ENCODE measurements around the gene DENND4A.
"Not testable (repeated sequence)": the region's sequence is repeated elsewhere in the genome, so short reads cannot be mapped to it uniquely, and the experiment has no call there.

Gene DENND4A

DNA sequence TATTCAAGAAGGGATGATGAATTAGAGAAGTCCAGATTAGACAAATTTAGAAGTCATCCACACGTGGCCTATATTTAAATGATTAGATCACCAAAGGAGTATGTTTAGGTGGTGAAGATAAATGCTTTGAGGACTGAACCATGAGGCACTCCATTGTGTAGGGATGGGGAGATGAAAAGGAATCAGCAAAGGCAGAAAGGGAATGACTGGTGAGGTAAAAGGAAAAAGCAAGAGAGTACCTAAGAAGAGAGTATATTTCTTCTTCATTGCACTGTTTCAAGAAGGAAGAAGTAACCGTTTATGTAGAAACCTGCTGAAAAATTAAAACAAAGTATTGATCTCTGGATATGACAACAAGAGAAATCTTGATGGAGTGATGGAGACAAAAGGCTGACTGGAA lies 40.7 kb downstream of the DENND4A start:
- DNase-seq: no peak

DNA sequence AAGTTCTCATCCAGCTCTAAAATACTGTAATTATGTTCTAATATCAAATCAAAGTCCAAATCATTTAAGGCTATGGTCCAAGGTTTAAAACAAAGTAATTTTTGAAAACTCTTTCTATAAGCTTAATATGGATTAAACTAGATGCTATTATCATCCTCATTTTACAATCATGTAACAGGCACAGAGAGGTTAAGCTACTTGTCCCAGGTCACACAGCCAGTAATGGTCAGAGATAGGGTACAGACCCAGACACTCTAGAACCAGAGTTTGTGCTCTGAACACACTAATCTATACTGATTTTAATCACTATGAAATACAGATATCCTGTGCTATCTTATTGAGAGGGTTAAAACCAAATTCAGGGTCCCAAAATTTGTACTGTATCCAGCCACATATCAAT lies 44.8 kb downstream of the DENND4A start:
- no peak for DNase-seq

DNA sequence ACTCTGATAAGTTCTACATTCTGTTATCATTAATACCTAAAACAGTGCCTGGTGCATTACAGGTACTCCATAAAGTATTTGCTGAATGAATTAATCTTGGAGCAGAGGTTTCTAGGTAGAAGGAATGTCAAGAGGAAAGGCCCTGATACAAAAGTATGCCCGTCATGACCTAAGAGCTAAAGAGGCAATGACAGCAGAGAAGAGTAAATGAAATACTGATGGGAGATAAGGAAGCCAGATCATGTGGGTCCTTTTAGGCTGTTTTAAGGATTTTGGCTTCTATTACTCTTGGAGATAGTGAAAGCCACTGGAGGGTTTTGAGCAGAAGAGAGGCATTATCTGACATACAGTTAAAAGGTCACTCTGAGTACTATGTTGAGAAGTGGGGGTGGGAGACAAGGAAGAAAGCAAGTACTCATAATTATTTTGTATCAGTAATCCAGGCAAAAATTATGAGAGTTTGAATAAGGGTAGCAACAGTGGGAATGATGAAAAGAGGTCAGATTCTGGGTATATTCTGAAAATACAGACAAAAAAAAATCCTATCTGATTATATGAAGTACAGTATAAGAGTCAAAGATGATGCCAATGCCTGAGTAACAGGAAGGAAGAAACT lies 48.3 kb downstream of the DENND4A start:
- DNase-seq: no peak

DNA sequence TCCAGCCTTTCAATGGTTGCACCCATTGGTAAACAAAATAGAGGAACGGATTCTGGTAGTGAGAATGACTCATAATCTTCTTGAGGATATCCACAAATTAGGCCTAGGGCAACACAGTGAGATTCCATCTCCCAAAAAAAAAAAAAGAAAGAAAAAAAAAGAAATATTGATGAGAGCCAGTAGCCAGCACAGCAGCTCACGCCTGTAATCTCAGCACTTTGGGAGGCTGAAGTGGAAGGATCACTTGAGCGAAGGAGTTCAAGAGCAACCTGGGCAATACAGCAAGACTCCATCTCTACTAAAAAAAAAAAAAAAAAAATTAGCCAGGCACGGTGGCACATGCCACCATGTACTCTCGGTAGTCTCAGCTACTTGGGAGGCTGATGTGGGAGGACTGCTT lies 51.9 kb downstream of the DENND4A start:
- DNase-seq: no peak

DNA sequence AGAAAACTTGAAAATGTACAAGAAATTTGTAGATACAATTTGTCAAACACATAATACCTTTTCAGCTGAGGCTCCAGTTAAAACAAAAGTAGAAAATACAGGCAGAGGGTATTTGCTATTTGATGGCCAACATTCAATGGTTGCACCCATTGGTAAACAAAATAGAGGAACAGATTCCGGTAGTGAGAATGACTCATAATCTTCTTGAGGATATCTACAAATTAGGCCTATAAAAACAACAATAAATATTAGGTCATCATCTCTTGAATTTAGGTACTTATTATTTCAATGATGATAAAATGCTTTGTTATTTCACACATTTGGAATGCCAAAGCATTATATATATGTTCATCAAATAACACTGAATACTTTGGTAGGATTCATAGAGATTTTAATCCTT lies 53.4 kb downstream of the DENND4A start:
- DNase-seq: no peak

DNA sequence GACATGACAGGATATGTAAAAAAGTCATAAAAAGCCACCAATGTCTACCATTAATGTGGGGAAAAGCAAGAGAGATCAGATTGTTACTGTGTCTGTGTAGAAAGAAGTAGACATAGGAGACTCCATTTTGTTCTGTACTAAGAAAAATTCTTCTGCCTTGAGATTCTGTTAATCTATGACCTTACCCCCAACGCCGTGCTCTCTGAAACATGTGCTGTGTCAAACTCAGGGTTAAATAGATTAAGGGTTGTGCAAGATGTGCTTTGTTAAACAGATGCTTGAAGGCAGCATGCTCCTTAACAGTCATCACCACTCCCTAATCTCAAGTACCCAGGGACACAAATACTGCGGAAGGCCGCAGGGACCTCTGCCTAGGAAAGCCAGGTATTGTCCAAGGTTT lies 58.5 kb downstream of the DENND4A start:
- DNase-seq: not testable (repeated sequence)

DNA sequence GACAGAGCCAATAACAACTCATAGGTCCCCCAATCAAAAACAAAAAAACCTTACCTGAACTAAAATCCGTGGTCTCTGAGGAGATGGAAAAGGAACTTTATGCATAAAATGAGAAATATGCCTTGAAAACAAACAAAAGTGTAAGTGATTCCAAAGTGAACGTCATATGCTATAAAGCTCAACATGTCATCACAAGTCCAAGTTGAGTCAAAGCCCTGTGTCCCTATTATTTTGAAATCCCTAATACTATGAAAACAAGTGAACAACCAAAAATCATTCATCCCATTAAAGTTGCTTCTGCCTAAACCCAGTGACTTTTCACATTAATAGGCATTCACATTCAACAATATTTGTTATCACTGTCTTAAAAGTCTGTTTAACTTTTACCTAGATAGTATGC lies 59.4 kb downstream of the DENND4A start:
- DNase-seq: no peak

DNA sequence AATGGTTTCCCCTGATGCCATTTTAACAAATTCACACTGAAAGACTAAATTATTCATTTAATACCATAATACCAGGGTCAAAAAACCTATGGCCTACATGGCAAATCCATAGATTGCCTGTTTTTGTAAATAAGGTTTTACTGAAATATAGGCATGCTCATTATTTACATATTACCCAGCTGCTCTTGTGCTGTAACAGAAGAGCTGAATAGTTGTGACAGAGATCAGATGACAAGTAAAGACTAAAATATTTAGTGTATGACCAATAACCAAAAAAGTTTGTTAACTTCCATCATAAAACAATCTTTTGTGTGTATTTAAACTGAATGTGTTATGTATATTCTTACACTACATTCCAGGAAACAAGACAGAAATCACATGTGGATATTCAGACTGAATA lies 60.2 kb downstream of the DENND4A start:
- no peak for DNase-seq

DNA sequence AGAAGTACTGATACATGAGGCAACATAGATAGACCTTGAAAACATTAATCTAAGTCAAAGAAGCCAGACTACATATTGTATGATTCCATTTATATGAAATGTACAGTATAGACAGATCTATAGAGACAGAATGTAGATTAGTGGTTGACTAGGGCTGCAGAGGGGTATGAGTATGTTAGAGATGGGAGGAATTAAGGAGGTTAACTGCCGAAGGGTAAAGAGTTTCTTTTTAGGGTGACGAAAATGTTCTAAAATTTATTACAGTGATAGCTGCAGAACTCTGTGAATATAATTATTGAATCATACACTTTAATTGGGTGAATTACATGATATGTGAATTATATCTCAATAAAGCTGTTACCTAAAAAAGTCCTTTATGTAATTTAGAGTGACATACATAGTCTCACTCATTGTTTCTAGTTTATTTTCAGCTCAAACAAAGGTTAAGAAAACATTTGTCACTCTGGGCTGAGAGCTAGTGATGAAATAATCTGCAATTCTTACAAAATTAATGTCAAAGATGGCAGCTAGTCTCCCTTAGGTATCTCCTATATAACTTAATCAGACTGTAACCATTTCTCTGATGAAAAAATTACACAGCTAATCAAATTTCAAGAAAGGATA lies 61.4 kb downstream of the DENND4A start:
- DNase-seq: no peak

DNA sequence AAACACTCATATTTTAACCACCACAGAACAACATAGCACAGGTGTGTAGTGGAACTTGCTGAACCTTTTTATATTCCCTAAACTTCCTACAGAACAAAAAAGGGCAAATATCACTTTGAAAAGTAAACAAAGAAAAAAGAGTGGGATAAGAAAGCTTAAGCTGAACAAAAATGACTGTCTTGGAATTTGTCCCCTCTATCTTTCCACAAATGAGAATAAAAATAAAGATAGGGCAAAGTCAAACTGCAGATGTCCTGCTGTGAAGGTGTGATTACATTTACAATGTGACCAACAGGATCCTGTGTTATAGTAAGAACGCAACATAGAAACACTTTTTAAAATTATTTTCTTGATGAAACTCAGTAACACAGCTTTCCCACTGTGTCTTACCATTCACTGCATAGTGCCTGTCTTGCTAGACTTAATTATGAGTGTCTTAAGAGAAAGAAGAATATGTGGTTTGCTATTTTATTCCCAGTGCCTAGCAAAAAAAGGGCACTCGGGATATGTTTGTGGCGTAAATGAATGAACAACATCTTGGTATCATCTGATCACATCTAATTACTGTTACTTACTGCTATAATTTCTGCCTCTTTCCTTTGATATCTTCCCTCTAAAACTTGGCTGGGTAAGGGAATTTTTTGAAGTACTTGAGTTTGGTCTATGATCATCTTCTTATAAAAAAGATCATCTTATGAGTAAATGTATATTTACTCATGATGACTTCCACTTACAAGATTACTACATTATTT lies 67.5 kb downstream of the DENND4A start:
- DNase-seq: no peak

DNA sequence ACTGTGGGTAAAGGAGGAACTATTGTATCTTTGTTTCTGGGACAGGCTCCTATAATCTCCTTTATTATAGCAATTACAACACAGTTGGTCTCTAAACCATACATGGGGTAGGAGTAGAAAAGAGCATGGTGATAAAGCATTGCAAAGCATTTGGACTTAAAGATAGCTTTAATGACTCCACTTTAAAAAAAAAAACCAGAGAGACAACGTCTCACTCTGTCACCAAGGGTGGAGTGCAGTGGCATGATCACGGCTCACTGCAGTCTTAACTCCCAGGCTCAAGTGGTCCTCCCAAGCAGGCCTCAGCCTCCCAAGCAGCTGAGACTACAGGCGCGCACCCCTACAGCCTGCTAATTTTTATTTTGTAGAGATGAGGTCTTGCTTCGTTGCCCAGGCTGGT lies 68.2 kb downstream of the DENND4A start:
- DNase-seq: no peak

DNA sequence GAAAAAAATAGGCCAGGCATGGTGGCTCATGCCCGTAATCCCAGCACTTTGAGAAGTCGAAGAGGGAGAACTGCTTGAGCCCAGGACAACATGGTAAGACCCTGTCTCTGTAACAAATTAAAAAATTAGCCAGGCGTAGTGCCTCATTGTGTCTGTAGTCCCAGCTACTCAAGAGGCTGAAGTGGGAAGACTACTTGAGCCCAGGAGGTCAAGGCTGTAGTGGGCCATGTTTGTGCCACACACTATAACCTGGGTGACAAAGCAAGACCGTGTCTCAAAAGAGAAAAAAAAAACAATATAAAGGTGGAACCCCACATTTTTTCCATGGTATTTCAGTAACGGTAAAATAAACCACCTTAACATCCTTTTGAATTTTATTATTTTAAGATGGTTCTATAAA lies 69.9 kb downstream of the DENND4A start:
- no peak for DNase-seq

DNA sequence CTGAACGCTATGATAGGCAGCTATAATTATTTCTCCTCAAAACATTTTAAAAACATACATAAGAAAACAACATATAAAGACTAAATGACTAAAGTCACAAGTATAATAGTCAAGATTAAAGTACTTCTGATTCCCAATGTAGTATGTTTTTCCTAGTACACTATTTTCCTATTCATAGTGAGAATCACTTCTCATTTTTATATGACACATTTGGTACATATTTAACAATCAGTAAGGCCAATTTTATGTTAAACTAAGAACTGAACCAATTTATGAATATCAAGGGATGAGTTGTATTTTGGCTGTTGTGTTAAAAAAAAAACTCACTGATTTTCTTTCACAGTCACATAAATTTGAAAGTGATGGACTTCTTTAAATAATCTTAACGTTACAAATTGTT lies 79.7 kb downstream of the DENND4A start:
- DNase-seq: no peak

DNA sequence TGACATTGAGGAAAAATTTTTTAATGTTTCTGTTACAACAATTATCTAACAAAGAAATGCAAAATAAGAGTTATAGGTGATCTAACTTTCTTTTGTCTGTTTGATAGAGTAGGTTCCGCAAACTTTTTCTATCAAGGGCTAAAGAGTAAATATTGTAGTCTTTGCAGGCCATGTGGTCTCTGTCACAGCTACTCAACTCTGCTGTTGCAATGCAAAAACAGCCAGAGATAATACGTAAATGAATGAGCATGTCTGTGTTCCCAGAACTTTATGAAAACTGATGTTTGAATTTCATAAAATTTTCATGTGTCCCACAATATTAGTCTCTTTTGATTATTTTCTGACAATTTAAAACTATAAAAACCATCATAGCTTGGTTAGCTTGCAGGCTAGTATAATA lies 97.0 kb downstream of the DENND4A start:
- no peak for DNase-seq

DNA sequence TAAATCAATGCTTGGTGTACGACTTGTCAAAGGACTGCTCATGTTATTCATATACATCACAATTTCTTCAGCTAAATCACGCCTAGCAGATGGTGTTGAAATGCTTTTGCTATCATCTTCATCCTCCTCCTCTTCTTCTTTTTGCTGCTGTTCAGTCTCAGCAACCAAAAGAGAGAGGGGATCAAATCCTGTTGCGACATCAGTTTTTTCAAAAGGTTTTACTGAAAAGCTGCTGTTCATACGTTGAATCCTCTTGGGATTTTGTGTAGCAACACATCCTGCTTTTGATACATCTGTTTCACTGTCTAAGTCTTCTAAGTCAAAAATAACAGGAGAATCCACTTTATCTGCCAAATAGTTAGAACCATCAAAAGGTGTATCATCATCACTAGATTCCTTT lies 101.3 kb downstream of the DENND4A start:
- no peak for DNase-seq

DNA sequence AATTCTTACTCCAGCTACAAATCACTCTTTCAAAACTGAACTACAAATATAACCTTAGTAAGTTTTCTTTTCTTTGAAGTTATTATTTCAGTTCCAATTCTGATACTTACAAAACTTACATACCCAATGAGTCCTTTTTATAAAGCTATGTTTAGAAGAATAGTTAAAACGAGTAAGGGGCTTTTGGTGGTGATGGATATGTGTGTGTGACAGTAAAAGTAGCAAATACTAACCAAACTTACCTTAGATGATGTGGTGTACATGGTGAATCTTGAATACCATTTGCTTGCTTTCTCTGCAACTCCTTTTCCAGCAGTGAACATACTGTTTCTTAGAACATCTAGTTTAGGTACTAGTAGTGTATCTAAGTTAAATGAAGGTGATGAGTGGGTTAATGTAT lies 101.9 kb downstream of the DENND4A start:
- no peak for DNase-seq

DNA sequence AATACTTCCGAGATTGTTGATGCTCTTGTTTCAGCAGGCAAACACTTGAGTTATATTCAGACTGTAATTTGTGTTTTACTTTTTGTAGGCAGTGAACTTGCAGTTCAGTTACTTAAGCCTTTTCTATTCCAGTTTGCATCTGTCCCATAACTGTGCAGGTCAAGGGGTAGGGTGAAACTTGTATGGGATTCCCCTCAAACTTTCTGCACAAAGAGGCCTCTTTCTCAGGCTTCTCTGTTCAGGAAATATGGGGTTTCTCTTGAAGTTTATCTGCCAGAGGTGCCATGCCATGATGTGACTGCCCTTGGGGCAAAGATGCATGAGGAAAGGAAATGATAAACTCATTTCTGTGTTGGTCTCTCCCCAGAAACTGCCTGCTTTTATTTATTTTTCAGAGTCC lies 103.6 kb downstream of the DENND4A start:
- no peak for DNase-seq

DNA sequence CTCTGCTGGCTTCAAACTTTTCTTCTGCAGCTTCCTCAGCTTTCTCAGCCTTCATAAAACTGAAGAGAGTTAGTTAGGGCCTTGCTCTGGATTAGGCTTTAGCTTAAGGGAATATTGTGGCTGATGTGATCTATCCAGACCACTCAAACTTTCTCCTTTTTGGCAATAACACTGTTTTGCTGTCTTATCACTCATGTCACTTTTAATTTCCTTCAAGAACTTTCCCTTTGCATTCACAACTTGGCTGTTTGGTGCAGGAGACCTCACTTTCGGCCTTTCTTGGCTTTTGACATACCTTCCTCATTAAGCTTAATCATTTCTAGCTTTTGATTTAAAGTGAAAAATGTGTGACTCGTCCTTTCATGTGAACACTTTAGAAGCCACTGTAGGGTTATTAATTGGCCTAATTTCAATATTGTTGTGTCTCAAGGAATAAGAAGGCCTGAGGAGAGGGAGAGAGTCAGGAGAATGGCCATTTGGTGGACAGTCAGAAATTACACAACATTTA lies 109.6 kb downstream of the DENND4A start:
- no peak for DNase-seq

DNA sequence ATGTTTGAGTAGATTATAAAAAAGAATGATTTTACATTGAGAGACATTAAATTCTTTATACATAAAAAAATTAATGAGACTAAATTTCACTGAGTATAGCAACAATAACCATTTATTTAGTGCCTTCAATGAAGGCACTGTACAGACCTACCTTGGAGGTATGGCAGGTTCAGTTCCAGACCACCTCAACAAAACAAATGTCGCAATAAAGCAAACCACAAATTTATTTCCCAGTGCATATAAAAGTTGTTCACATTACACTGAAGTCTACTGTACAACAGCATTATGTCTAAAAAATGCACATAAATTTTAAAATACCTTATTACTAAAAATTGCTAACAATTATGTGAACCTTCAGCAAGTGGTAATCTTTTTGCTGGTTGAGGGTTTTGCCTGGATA lies 111.5 kb downstream of the DENND4A start:
- DNase-seq: no peak

DNA sequence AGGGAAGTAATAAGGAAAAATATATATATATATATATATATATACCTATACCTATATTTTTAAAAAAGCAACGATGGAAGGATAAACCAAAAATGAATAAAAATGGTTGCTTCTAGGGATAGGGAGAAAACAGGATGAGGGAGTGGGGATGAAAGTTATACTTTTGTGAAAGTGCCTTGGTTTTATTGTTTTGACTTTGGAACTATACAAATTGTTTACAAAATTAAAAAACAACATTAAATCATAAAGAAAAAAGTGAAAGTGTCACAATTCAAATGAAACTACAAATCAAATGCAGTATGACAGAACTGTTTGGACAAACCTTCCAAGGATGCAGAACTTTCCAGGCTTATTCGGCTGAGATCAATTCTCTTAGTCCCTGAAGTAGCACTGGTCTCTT lies 116.0 kb downstream of the DENND4A start:
- DNase-seq: no peak

DNA sequence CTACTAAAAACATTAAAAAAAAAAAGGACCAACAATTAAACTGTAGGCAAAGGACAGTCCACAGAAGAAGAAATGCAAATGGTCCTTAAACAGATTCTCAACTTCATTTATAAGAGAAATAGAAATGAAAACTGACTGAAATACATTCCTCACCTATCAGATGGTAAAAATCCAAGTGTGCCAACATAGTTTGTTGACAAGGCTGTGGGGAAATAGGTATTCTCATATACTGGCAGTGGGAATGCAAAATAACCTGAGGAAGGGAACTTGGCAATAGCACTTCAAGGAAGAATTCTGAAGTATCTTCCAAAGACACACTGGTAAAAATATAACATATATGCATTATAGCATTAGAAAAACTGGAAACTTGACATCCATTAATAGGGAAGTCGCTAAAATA lies 116.5 kb downstream of the DENND4A start:
- no peak for DNase-seq

DNA sequence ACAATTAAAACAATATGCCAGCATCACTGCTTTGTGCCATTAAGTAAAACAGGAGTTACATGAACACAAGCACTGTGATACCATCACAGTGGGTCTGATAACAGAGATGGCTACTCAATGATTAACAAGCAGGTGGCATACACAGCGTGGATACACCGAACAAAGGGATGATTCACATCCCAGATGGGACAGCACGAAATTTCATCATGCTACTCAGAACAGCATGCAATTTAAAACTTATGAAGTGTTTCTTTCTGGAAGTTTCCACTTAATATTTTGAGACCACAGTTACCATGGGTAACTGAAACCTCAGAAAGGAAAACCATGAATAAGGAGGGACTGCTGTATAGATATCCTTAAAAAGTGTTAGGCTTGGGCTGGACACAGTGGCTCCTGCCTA lies 125.8 kb downstream of the DENND4A start:
- no peak for DNase-seq

DNA sequence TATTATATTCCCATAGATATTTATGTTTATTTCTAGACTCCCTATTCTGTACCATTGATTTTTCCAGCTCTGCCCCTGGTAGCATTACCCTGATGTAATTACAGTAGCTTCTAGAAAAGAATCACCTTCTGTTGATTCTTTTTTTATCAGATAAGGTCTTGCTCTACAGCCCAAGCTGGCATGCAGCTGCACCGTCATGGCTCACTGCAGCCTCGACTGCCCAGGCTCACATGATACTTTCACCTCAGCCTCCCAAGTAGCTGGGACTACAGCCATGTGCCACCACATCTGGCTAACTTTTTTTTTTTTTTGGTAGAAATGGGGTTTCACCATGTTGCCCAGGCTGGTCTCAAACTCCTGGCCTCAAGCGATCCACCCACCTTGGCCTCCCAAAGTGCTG lies 128.6 kb downstream of the DENND4A start:
- DNase-seq: no peak

DNA sequence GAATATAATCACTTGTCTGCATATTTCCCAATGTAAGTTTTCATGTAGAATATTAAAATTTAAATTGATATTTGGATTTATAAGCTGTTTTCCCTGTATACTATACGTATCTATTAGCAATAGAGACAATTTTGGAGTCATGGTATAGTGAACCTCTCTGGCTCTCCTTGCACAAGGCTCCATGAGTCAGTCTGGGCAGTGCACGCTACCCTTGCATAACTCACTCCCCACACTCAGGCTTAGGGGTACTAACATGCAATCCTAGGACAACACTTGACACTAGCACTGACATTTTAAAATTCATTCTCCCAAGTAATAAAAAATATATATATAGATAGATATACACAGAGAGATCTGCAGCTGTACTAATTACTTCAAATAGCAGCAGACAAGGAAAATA lies 131.2 kb downstream of the DENND4A start:
- no peak for DNase-seq

Data from NCI-H1436 treated with DMSO at 0.1 percent for 48 hours (cell line).